Neural crest cell (in vitro differentiated cells): Measurements from ENCODE around the gene CD247. TPM values are rescaled to one million over a fixed set of nuclear protein-coding genes. Genes with fewer than 3 reads are reported as not detected.

Source experiments
- DNase-seq: peaks from one replicate; pipeline ENCODE4 v3.0.0; 2021; ENCODE audit warnings: low read depth, mixed read lengths, low spot score
- H3K27ac Mint-ChIP-seq: one replicate; pipeline ENCODE4 v1.8.0; 2021; ENCODE audit warnings: mild to moderate bottlenecking, mixed read lengths; ENCODE audit not compliant: unreplicated experiment
- H3K27me3 Mint-ChIP-seq: 2 replicates; pipeline ENCODE4 v1.8.0; 2021; ENCODE audit warnings: low read depth, mild to moderate bottlenecking, mixed read lengths
- H3K36me3 Mint-ChIP-seq: 2 replicates; pipeline ENCODE4 v1.8.0; 2021; ENCODE audit warnings: low read depth, mild to moderate bottlenecking, mixed read lengths
- H3K4me1 Mint-ChIP-seq: 2 replicates; pipeline ENCODE4 v1.8.0; 2021; ENCODE audit warnings: mixed read lengths
- H3K4me3 Mint-ChIP-seq: one replicate; pipeline ENCODE4 v1.8.0; 2021; ENCODE audit warnings: mild to moderate bottlenecking, mixed read lengths
- H3K9me3 Mint-ChIP-seq: 2 replicates; pipeline ENCODE4 v1.8.0; 2021; ENCODE audit warnings: mixed read lengths
- CTCF ChIP-seq: fragments of 200-600 bp; sonication (generic); conservative IDR thresholded peaks from 2 replicates; pipeline ENCODE4 v1.5.0; 2021; ENCODE audit warnings: antibody characterized with exemption, mild to moderate bottlenecking
- total RNA-seq: library from RNA; stranded (reverse); gene quantifications from 2 replicates; pipeline ENCODE4 v1.2.1, GENCODE V29; 2021

CD247 gene
- total RNA-seq, 1 donor from 2014 or later = 3.9 TPM

DNA sequence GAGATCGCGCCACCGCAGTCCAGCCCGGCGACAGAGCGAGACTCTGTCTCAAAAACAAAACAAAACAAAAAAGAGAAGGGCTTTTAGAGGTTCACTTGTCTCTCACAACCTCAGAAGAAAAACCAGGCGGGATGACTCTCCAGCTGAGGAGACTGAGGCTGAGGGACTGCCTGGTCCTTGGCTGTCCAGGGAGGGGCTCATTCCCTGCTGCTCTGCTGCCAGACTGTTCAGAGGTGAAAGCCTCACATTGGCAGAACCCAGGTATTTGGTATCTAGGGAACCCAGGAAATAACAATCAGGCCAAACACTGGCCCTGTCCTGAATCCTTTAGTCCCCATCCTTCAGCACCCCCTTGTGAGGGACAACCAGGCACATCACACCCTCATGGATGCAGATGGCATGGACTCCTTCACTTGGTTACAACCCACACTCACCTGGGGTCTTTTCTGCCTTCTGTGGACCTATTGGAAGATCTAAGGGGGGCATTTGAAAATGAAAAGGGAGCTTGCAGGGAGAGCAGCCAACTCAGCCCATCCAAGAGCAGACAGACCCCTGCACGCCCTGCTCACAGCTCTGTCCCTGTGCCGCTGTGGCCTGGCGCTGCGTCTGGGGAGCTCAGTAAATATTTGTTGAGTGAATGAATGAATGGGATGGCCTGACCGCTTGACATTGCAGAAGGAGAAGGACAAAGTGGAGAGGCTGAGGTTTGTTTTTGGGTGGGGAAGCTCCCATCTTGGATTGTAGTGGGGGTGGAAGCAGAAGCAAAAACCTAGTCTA, 33.4 kb downstream of the CD247 start:
- Mint-ChIP-seq H3K4me3 (peak overlapping the region; percentile 24), H3K9me3 (no peaks in the 10 kb centered on the region), H3K4me1 (peaks cover 40% of the 10 kb centered on the region), H3K27me3 (no peaks in the 10 kb centered on the region), H3K27ac (no peak overlapping the region), H3K36me3 (no peaks in the 10 kb centered on the region)
- TF ChIP-seq CTCF = no peak
- DNase-seq = no peak

DNA sequence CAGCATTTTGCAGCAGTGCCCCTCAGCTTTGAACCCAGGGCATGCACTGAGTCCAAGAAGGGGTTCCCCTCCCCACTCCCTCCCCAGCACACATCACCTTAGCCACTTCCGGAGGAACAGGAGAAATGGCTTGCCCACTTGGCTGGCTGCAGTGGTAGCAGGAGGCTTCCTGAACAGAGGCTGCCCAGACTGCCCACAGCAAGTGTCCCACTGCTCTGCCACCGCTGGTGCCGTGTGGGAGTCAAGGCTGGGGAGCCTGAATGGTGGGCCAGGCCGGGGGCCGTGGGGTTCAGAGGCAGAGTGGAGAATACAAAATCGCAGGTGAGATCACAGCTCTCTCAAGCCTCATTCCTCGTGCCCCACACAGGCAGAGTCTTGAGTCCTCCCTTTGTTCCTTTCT, 34.5 kb downstream of the CD247 start:
- H3K27ac Mint-ChIP-seq = no peak overlapping the region
- peaks cover 29% of the 10 kb centered on the region for H3K4me1 Mint-ChIP-seq

GRCh38 chr1:167482184-167482583, 36.1 kb downstream of the CD247 start:
- TF ChIP-seq CTCF = no peak
- Mint-ChIP-seq H3K27me3 (no peaks in the 10 kb centered on the region), H3K4me3 (no peak overlapping the region), H3K4me1 (peaks cover 21% of the 10 kb centered on the region), H3K27ac (peak overlapping the region; percentile 62), H3K9me3 (no peaks in the 10 kb centered on the region), H3K36me3 (no peaks in the 10 kb centered on the region)
- no peak for DNase-seq

More for the DNA sequence above, 34.5 kb downstream of the CD247 start:
- DNase-seq = no peak
- Mint-ChIP-seq H3K27me3 (no peaks in the 10 kb centered on the region), H3K36me3 (no peaks in the 10 kb centered on the region), H3K4me3 (no peak overlapping the region), H3K9me3 (no peaks in the 10 kb centered on the region)
- no peak for TF ChIP-seq CTCF

DNA sequence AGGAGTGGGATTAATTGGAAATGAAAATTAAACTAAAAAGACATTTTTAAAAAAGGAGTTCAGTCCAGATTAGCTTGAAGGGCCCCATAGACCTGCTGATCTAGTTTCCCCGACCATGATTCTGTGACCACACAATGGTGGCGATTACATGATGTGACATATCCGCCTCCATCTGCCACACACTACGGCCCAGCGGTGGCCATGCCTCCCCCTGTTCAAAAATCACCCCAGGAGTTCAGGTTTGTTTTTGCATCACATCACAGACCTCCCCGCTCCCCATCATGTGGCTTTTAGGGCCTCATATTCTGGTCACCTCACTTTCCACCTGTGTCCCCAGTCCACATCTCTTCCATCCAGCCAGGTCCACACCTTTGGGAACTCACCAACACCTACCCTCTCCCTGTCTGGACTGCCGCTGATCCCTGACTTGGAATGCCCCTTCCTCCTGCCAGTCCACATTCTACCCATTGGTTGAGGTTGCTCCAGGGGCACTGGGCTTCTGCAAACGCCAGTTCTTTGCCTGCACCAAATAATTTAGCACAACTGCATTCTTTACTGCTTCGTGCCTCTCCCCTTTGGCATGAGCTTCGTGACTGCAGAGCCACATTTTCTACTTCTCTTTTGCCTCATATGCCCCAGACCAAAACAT, 38.9 kb downstream of the CD247 start:
- peaks cover 3% of the 10 kb centered on the region for H3K27me3 Mint-ChIP-seq
- no peak overlapping the region for H3K4me3 Mint-ChIP-seq
- peaks cover 7% of the 10 kb centered on the region for H3K4me1 Mint-ChIP-seq
- no peak for TF ChIP-seq CTCF
- no peak overlapping the region for H3K27ac Mint-ChIP-seq
- H3K9me3 Mint-ChIP-seq = peaks cover 5% of the 10 kb centered on the region
- DNase-seq = no peak
- H3K36me3 Mint-ChIP-seq = peaks cover 3% of the 10 kb centered on the region

GRCh38 chr1:167477986-167478385, 40.3 kb downstream of the CD247 start:
- Mint-ChIP-seq H3K27ac (no peak overlapping the region), H3K36me3 (peaks cover 3% of the 10 kb centered on the region), H3K9me3 (peaks cover 5% of the 10 kb centered on the region), H3K4me3 (no peak overlapping the region), H3K4me1 (peaks cover 22% of the 10 kb centered on the region), H3K27me3 (peaks cover 3% of the 10 kb centered on the region)
- no peak for TF ChIP-seq CTCF
- DNase-seq = no peak
